Gastrocnemius medialis (tissue), 4 donors: ENCODE results near the gene FOXF1.

Experiments used
- CTCF ChIP-seq, 5 experiments: fragments of 450-650 bp in 3 of 5; fragments of 200-600 bp in 2 of 5; sonication (generic) in 2 of 5; IDR thresholded peaks in 4 of 5; conservative IDR thresholded peaks in 1 of 5; 1 replicate in 4 of 5; 2 replicates in 1 of 5; pipeline ENCODE4 v1.5.1; 2016 to 2019; ENCODE audit warnings: antibody characterized with exemption in 5 of 5, mild to moderate bottlenecking in 3 of 5, moderate library complexity in 3 of 5
- POLR2A ChIP-seq, 2 donors: fragments of 450-650 bp; IDR thresholded peaks; one replicate each; pipeline ENCODE4 v1.6.1; 2017; ENCODE audit warnings: antibody characterized with exemption in 2 of 2, mild to moderate bottlenecking in 2 of 2, moderate library complexity in 2 of 2

- no peak for TF ChIP-seq CTCF (IDR thresholded peaks at IDR 0.05 in 4 of 5, conservative IDR thresholded peaks at IDR 0.05 in 1 of 5)
- no peak for TF ChIP-seq POLR2A (IDR thresholded peaks at IDR 0.05)
These were observed 19.3 kb upstream of the FOXF1 start for GRCh38 chr16:86490859-86491639.
